ENCODE measurements around the gene DCDC2.

Gene DCDC2

DNA sequence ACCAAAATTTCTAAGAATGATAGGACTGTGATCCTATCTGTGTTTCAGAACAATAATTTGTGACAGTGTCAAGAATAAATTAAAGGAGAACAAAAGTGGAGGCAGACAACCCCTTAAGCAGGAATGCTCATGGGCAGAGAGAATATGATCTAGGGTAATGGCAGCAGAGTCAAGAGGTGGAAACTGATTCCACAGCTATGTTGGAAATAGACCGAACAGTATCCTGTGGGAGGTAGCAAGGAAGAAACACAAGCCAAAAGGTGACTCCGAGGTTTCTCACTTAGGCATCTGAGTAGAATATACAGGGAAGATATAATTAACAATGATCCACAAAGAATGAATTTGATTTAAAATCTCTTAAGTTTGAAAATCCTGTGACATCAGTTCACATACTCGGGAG lies 131.3 kb downstream of the DCDC2 start:
- no peak for TF ChIP-seq FOXP2 (optimal IDR thresholded peaks at IDR 0.05; ENCODE audit: borderline replicate concordance, extremely low read depth, extremely low read length, insufficient read depth)
- no peak for TF ChIP-seq TAF1 (IDR thresholded peaks at IDR 0.05; ENCODE audit: borderline replicate concordance, insufficient read depth, low read length)
- TF ChIP-seq, protein P1, sequence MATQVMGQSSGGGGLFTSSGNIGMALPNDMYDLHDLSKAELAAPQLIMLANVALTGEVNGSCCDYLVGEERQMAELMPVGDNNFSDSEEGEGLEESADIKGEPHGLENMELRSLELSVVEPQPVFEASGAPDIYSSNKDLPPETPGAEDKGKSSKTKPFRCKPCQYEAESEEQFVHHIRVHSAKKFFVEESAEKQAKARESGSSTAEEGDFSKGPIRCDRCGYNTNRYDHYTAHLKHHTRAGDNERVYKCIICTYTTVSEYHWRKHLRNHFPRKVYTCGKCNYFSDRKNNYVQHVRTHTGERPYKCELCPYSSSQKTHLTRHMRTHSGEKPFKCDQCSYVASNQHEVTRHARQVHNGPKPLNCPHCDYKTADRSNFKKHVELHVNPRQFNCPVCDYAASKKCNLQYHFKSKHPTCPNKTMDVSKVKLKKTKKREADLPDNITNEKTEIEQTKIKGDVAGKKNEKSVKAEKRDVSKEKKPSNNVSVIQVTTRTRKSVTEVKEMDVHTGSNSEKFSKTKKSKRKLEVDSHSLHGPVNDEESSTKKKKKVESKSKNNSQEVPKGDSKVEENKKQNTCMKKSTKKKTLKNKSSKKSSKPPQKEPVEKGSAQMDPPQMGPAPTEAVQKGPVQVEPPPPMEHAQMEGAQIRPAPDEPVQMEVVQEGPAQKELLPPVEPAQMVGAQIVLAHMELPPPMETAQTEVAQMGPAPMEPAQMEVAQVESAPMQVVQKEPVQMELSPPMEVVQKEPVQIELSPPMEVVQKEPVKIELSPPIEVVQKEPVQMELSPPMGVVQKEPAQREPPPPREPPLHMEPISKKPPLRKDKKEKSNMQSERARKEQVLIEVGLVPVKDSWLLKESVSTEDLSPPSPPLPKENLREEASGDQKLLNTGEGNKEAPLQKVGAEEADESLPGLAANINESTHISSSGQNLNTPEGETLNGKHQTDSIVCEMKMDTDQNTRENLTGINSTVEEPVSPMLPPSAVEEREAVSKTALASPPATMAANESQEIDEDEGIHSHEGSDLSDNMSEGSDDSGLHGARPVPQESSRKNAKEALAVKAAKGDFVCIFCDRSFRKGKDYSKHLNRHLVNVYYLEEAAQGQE (IDR thresholded peaks at IDR 0.05; ENCODE audit: insufficient read depth in 1 of 2, low read depth in 2 of 2, low read length in 2 of 2), result no peak
- no peak for TF ChIP-seq SIN3A (IDR thresholded peaks at IDR 0.05; ENCODE audit: borderline replicate concordance, insufficient read depth, low read length)
- no peak for TF ChIP-seq POLR2AphosphoS5 (IDR thresholded peaks at IDR 0.05; ENCODE audit: low read depth, low read length)

DNA sequence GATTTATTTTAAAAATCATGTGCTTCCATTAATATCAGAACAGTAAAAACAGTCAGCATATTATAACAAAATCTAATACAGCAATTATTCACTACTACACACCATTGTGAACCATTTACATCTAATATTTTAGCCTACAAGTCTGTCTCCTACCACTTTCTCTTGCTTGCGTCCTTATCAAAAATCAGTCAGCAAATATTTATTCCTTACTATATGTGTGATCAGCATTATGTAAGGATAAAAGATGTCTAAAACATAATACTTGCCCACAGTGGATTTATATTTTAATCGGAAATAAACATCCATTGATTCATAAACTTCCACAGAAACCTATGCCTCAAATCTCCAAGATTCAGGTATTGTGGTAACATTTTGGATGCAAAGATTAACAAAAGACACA lies 132.0 kb downstream of the DCDC2 start:
- TF ChIP-seq SIN3A (IDR thresholded peaks at IDR 0.05; ENCODE audit: borderline replicate concordance, insufficient read depth, low read length), result no peak
- no peak for TF ChIP-seq FOXP2 (optimal IDR thresholded peaks at IDR 0.05; ENCODE audit: borderline replicate concordance, extremely low read depth, extremely low read length, insufficient read depth)
- TF ChIP-seq, protein P1 (IDR thresholded peaks at IDR 0.05; ENCODE audit: insufficient read depth in 1 of 2, low read depth in 2 of 2, low read length in 2 of 2), result no peak
- no peak for TF ChIP-seq POLR2AphosphoS5 (IDR thresholded peaks at IDR 0.05; ENCODE audit: low read depth, low read length)
- no peak for TF ChIP-seq TAF1 (IDR thresholded peaks at IDR 0.05; ENCODE audit: borderline replicate concordance, insufficient read depth, low read length)

- TF ChIP-seq FOXP2 (optimal IDR thresholded peaks at IDR 0.05; ENCODE audit: borderline replicate concordance, extremely low read depth, extremely low read length, insufficient read depth) (no peak), SIN3A (IDR thresholded peaks at IDR 0.05; ENCODE audit: borderline replicate concordance, insufficient read depth, low read length) (no peak), TAF1 (IDR thresholded peaks at IDR 0.05; ENCODE audit: borderline replicate concordance, insufficient read depth, low read length) (no peak), POLR2AphosphoS5 (IDR thresholded peaks at IDR 0.05; ENCODE audit: low read depth, low read length) (no peak)
- TF ChIP-seq, protein P1 (IDR thresholded peaks at IDR 0.05; ENCODE audit: insufficient read depth in 1 of 2, low read depth in 2 of 2, low read length in 2 of 2), result no peak
Measured at GRCh38 chr6:24223115-24223919, 134.5 kb downstream of the DCDC2 start.

GRCh38 chr6:24219670-24220069 lies 138.2 kb downstream of the DCDC2 start:
- no peak for TF ChIP-seq SIN3A (IDR thresholded peaks at IDR 0.05; ENCODE audit: borderline replicate concordance, insufficient read depth, low read length)
- no peak for TF ChIP-seq FOXP2 (optimal IDR thresholded peaks at IDR 0.05; ENCODE audit: borderline replicate concordance, extremely low read depth, extremely low read length, insufficient read depth)
- TF ChIP-seq TAF1 (IDR thresholded peaks at IDR 0.05; ENCODE audit: borderline replicate concordance, insufficient read depth, low read length), result no peak
- TF ChIP-seq, protein P1 (IDR thresholded peaks at IDR 0.05; ENCODE audit: insufficient read depth in 1 of 2, low read depth in 2 of 2, low read length in 2 of 2), result no peak
- TF ChIP-seq POLR2AphosphoS5 (IDR thresholded peaks at IDR 0.05; ENCODE audit: low read depth, low read length), result no peak

Measured in PFSK-1 (cell line).